ENCODE data around the gene GRID1. TPM values are rescaled to one million over a fixed set of nuclear protein-coding genes. Genes with fewer than 3 reads are reported as not detected.

GRID1 gene
- polyA plus RNA-seq, 1 donor (not counting 4 experiments of a cell fraction or from before 2014, with no cell fraction given): 0.01 TPM

DNA sequence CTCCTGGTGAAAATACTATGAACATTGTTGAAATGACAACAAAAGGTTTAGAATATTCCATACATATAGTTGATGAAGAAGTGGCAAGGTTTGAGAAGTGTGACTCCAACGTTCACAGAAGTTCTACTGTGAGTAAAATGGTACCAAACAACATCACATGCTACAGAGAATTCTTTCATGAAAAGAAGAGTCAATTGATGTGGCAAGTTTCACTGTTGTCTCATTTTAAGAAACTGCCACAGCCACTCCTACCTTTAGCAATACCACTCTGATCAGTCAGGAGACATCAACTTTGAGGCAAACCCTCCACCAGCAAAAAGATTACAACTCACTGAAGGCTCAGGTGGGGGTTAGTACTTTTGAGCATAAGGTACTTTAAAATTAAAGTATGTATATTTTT is 693.3 kb downstream of the GRID1 start:
- no peak for DNase-seq (ENCODE audit: low read depth, low spot score)
- dilution Hi-C loops (cut with MboI; ENCODE audit: extremely low pct_ligation_motif_present, low sequenced_read_pairs): no loop called here
- no peak for TF ChIP-seq EZH2 (IDR thresholded peaks at IDR 0.05; ENCODE audit: low read length)
- TF ChIP-seq, protein P1, sequence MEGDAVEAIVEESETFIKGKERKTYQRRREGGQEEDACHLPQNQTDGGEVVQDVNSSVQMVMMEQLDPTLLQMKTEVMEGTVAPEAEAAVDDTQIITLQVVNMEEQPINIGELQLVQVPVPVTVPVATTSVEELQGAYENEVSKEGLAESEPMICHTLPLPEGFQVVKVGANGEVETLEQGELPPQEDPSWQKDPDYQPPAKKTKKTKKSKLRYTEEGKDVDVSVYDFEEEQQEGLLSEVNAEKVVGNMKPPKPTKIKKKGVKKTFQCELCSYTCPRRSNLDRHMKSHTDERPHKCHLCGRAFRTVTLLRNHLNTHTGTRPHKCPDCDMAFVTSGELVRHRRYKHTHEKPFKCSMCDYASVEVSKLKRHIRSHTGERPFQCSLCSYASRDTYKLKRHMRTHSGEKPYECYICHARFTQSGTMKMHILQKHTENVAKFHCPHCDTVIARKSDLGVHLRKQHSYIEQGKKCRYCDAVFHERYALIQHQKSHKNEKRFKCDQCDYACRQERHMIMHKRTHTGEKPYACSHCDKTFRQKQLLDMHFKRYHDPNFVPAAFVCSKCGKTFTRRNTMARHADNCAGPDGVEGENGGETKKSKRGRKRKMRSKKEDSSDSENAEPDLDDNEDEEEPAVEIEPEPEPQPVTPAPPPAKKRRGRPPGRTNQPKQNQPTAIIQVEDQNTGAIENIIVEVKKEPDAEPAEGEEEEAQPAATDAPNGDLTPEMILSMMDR (optimal IDR thresholded peaks at IDR 0.05 in 1 of 3, IDR thresholded peaks at IDR 0.05 in 1 of 3, conservative IDR thresholded peaks at IDR 0.05 in 1 of 3; ENCODE audit: extremely low read depth in 1 of 3, insufficient read depth in 2 of 3, low read length in 3 of 3): no peak
- H3K9ac ChIP-seq (ENCODE audit: control insufficient read depth, extremely low read depth, insufficient read depth, low read length): no peak overlapping the region
- no peak overlapping the region for H3K4me3 ChIP-seq (ENCODE audit: control insufficient read depth in 2 of 3, extremely low read depth in 1 of 3, insufficient read depth in 2 of 3, low read depth in 1 of 3, low read length in 3 of 3)
- H3K9me3 ChIP-seq (ENCODE audit: control insufficient read depth, low read depth, low read length): no peaks in the 10 kb centered on the region
- no peak for FAIRE-seq
- no peak overlapping the region for H2AFZ ChIP-seq (ENCODE audit: control insufficient read depth, low read length)
- H3K4me1 ChIP-seq (ENCODE audit: control insufficient read depth, extremely low read depth, insufficient read depth, low read length): no peaks in the 10 kb centered on the region
- no peaks in the 10 kb centered on the region for H3K36me3 ChIP-seq (ENCODE audit: control insufficient read depth in 2 of 2, extremely low read depth in 1 of 2, insufficient read depth in 2 of 2, low read length in 2 of 2)
- H3K27me3 ChIP-seq (ENCODE audit: control insufficient read depth, extremely low read depth, insufficient read depth, low read length): no peaks in the 10 kb centered on the region
- no peaks in the 10 kb centered on the region for H3K9me1 ChIP-seq (ENCODE audit: control insufficient read depth, extremely low read depth, insufficient read depth, low read length)
- no peak overlapping the region for H3K4me2 ChIP-seq (ENCODE audit: control insufficient read depth, extremely low read depth, insufficient read depth, low read depth, low read length)
- no peak overlapping the region for H3K27ac ChIP-seq (ENCODE audit: control insufficient read depth, insufficient read depth, low read length)
- no peaks in the 10 kb centered on the region for H4K20me1 ChIP-seq (ENCODE audit: control insufficient read depth, extremely low read depth, insufficient read depth, low read length)
- H3K79me2 ChIP-seq (ENCODE audit: control insufficient read depth, insufficient read depth, low read length): no peaks in the 10 kb centered on the region

DNA sequence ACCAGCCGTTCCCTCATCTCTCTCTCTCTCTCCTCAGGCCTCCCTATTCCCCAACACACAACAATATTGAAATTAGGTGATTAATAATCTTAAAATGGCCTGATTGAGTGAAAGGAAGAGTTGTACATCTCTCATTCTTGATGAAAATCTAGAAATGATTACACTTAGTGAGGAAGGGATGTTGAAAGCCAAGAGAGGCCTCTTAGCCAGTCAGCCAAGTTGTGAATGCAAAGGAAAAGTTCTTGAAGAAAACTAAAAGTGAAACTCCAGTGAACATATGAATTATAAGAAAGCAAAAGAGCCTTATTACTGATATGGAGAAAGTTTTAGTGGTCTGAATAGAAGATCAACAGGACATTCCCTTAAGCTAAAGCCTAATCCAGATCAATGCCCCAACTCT is 695.1 kb downstream of the GRID1 start:
- Histone ChIP-seq H3K79me2 (ENCODE audit: control insufficient read depth, insufficient read depth, low read length) (no peaks in the 10 kb centered on the region), H3K27ac (ENCODE audit: control insufficient read depth, insufficient read depth, low read length) (no peak overlapping the region), H3K27me3 (ENCODE audit: control insufficient read depth, extremely low read depth, insufficient read depth, low read length) (no peaks in the 10 kb centered on the region), H3K9me3 (ENCODE audit: control insufficient read depth, low read depth, low read length) (no peaks in the 10 kb centered on the region), H3K36me3 (ENCODE audit: control insufficient read depth in 2 of 2, extremely low read depth in 1 of 2, insufficient read depth in 2 of 2, low read length in 2 of 2) (no peaks in the 10 kb centered on the region), H2AFZ (ENCODE audit: control insufficient read depth, low read length) (no peak overlapping the region), H3K9ac (ENCODE audit: control insufficient read depth, extremely low read depth, insufficient read depth, low read length) (no peak overlapping the region), H3K4me3 (ENCODE audit: control insufficient read depth in 2 of 3, extremely low read depth in 1 of 3, insufficient read depth in 2 of 3, low read depth in 1 of 3, low read length in 3 of 3) (no peak overlapping the region), H3K9me1 (ENCODE audit: control insufficient read depth, extremely low read depth, insufficient read depth, low read length) (no peaks in the 10 kb centered on the region), H3K4me2 (ENCODE audit: control insufficient read depth, extremely low read depth, insufficient read depth, low read depth, low read length) (no peak overlapping the region), H3K4me1 (ENCODE audit: control insufficient read depth, extremely low read depth, insufficient read depth, low read length) (no peaks in the 10 kb centered on the region), H4K20me1 (ENCODE audit: control insufficient read depth, extremely low read depth, insufficient read depth, low read length) (no peaks in the 10 kb centered on the region)
- no peak for FAIRE-seq
- no peak for DNase-seq (ENCODE audit: low read depth, low spot score)
- TF ChIP-seq EZH2 (IDR thresholded peaks at IDR 0.05; ENCODE audit: low read length): no peak
- TF ChIP-seq, protein P1 (optimal IDR thresholded peaks at IDR 0.05 in 1 of 3, IDR thresholded peaks at IDR 0.05 in 1 of 3, conservative IDR thresholded peaks at IDR 0.05 in 1 of 3; ENCODE audit: extremely low read depth in 1 of 3, insufficient read depth in 2 of 3, low read length in 3 of 3): no peak
- dilution Hi-C loops (cut with MboI; ENCODE audit: extremely low pct_ligation_motif_present, low sequenced_read_pairs): no loop called here
